Measurements from ENCODE around the gene ADRM1.

ADRM1 gene

DNA sequence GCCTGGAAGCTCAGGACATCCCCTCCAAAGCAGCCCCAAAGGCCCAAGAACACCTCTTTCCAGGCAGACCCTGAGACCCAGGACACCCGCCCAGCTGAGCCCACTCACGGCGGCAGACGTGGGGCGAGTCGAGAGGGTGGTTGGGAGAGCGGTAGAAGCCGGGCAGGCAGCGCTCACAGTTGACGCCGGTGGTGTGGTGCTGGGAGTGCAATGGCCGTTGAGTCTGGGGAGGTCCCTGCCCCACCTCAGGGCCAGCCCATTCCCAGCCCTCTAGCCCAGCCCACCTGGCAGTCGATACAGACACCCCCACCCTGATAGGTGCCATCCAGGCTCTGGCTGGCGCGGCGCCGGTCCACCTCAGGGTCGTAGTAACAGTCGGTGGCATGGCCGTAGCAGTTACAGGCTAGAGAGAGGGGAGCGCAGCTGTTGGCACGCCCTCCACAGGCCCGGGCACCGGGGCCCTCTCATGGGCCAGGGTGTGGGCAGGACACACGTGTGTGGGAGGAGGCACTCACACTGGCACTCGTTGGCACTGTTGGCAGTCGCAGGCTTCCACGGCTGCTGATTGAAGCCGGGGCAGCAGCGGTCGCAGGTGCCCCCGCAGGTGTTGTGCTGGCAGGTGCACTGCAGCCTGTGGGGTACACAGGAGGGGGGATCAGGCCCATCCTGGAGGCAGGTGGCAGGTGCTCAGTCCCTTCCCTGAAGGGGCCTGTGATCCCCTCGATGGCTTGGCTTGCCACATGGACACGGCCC is 43.8 kb downstream of the ADRM1 start:
- no peak for DNase-seq (ENCODE audit: extremely low read depth, insufficient read length)

DNA sequence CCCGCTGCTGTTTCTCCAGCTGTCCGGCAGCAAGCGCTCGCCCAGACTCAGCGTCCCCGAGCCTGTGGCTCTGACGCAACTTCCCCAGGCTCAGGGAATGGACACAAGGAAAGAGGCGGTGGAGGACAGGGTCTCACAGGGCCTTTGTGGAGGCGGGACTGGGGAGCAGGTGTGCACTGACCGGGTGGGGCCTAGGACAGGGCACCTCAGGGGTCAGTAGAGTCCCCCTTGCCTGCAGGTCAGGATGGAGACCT is 44.3 kb downstream of the ADRM1 start:
- TF ChIP-seq, protein P1, sequence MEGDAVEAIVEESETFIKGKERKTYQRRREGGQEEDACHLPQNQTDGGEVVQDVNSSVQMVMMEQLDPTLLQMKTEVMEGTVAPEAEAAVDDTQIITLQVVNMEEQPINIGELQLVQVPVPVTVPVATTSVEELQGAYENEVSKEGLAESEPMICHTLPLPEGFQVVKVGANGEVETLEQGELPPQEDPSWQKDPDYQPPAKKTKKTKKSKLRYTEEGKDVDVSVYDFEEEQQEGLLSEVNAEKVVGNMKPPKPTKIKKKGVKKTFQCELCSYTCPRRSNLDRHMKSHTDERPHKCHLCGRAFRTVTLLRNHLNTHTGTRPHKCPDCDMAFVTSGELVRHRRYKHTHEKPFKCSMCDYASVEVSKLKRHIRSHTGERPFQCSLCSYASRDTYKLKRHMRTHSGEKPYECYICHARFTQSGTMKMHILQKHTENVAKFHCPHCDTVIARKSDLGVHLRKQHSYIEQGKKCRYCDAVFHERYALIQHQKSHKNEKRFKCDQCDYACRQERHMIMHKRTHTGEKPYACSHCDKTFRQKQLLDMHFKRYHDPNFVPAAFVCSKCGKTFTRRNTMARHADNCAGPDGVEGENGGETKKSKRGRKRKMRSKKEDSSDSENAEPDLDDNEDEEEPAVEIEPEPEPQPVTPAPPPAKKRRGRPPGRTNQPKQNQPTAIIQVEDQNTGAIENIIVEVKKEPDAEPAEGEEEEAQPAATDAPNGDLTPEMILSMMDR (IDR thresholded peaks at IDR 0.05; ENCODE audit: insufficient read depth, low read length, poor library complexity, severe bottlenecking), result no peak
- Histone ChIP-seq H3K4me3 (replicated peaks; ENCODE audit: low read depth, low read length) (no peak overlapping the region), H3K27me3 (replicated peaks; ENCODE audit: control insufficient read depth, insufficient read depth, low read length) (no peaks in the 10 kb centered on the region), H3K36me3 (ENCODE audit: control insufficient read depth, insufficient read depth, low read length) (no peaks in the 10 kb centered on the region)
- DNase-seq (ENCODE audit: extremely low read depth, insufficient read length), result no peak

More for the DNA sequence above, 43.8 kb downstream of the ADRM1 start:
- TF ChIP-seq, protein P1 (IDR thresholded peaks at IDR 0.05; ENCODE audit: insufficient read depth, low read length, poor library complexity, severe bottlenecking), result no peak
- no peaks in the 10 kb centered on the region for H3K36me3 ChIP-seq (ENCODE audit: control insufficient read depth, insufficient read depth, low read length)
- H3K27me3 ChIP-seq (replicated peaks; ENCODE audit: control insufficient read depth, insufficient read depth, low read length), result no peaks in the 10 kb centered on the region
- H3K4me3 ChIP-seq (replicated peaks; ENCODE audit: low read depth, low read length), result no peak overlapping the region

DNA sequence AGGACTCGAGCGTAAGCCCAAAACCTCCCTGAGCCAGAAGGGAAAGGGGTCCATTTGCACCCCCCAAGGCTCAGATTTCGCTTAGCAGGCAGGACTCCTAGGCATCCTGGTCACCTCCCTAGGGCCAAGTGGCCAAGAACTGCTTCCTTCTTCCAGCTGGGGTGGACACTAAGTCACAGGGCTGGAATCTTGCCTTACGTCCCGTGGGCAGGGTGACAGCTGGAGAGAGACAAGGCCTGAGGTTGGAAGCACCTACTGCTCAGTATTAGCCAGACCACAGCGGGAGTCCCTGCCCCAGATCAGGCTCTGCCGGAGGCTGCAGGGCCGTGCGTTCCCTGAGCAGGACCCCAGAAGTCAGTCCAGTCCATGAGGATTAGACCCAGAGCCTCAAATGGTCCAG is 44.6 kb downstream of the ADRM1 start:
- Histone ChIP-seq H3K4me3 (replicated peaks; ENCODE audit: low read depth, low read length) (no peak overlapping the region), H3K27me3 (replicated peaks; ENCODE audit: control insufficient read depth, insufficient read depth, low read length) (no peaks in the 10 kb centered on the region), H3K36me3 (ENCODE audit: control insufficient read depth, insufficient read depth, low read length) (no peaks in the 10 kb centered on the region)
- TF ChIP-seq, protein P1 (IDR thresholded peaks at IDR 0.05; ENCODE audit: insufficient read depth, low read length, poor library complexity, severe bottlenecking), result no peak
- no peak for DNase-seq (ENCODE audit: extremely low read depth, insufficient read length)

DNA sequence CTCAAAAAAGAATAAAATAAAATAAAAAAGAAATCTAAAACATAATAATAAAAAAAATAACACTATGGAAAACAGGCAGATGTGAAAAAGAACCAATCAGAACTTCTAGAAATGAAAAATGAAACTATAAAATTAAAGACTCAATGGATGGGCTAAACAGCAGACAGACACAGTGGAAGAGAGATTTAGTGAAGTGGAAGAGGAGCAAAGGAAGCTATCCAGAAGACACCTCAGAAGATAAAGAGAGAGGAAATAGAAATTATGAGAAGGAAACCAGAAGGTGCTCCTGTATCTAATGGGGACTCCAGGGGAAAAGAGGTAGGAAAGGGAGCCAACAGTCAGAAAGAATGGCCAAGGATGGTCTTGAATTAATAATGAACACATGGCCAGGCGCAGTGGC is 45.8 kb downstream of the ADRM1 start:
- Histone ChIP-seq H3K27me3 (replicated peaks; ENCODE audit: control insufficient read depth, insufficient read depth, low read length) (no peaks in the 10 kb centered on the region), H3K4me3 (replicated peaks; ENCODE audit: low read depth, low read length) (no peak overlapping the region), H3K36me3 (ENCODE audit: control insufficient read depth, insufficient read depth, low read length) (no peaks in the 10 kb centered on the region)
- DNase-seq (ENCODE audit: extremely low read depth, insufficient read length), result no peak
- TF ChIP-seq, protein P1 (IDR thresholded peaks at IDR 0.05; ENCODE audit: insufficient read depth, low read length, poor library complexity, severe bottlenecking), result no peak

DNA sequence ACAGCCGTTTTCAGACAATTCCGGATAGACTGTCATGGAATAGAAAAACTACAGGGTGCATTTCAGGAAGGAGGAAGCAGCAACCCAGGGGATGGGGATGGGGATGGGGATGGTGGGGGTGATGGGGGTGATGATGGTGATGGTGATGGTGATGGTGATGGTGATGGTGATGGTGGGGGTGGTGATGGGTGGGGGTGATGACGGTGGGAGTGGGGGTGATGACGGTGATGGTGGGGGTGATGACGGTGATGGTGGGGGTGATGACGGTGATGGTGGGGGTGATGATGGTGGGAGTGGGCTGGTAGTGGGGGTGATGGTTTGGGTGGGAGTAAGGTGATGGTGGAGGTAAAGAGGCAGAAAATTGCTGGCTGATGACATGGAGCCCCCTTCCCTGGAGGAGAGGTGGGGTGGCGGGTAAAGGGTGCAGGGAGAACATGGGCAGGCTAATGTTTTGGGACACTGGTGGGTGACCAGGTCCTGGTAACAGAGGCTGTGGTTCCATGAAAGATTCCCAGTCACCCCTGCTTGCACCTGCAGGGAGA is 46.8 kb downstream of the ADRM1 start:
- H3K27me3 ChIP-seq (replicated peaks; ENCODE audit: control insufficient read depth, insufficient read depth, low read length), result no peaks in the 10 kb centered on the region
- DNase-seq (ENCODE audit: extremely low read depth, insufficient read length), result no peak
- no peaks in the 10 kb centered on the region for H3K36me3 ChIP-seq (ENCODE audit: control insufficient read depth, insufficient read depth, low read length)
- no peak overlapping the region for H3K4me3 ChIP-seq (replicated peaks; ENCODE audit: low read depth, low read length)
- TF ChIP-seq, protein P1 (IDR thresholded peaks at IDR 0.05; ENCODE audit: insufficient read depth, low read length, poor library complexity, severe bottlenecking), result no peak

All from GM06990 (cell line).